CD4-positive, alpha-beta T cell treated with Interleukin-17A for 1 hour (primary cell): Measurements from ENCODE around the gene GABPA.
"Not testable (repeated sequence)": the region's sequence is repeated elsewhere in the genome, so short reads cannot be mapped to it uniquely, and the experiment has no call there.

ENCODE experiments used
- DNase-seq: peaks from one replicate; pipeline ENCODE4 v3.0.0-alpha.2; 2020

Gene GABPA

DNA sequence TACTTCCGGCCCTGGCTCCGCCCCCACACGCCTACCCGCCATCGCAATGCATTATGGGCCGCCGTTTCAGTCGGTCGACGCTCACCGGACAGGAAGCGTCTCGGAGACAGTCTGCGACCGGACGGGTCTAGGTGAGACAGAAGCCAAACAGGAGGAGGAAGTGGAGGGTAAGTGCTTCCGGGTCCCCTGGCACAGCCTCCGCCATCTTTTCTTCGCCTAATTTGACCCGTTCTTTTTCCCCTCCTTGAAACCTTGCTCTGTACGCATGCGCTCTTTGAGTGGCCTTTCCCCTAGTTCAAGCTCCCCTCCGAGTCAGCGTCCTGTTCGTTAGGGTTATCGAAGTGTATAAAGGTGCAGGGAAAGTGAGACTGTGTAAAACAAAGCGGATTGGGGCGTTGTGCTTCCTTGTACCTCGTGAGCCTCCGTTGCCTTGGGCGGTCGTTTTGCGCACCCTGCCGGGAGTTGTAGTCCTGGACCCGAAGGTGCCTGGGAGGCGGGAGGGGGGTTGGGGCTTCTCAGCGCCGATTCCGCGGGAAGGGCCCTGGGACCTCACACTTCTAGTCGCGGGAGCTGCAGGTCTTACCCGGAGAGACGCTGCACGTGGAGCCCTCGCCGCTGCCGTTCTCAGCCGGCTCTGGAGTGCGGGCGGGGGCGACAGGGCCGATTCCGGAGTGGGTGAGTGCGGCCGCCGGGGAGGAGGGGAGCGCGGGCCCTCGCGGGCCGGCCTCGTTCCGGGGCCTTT lies at the start of gene GABPA, which contains the start of gene ATP5PF:
Gene GABPA (plus strand): TSS at position 69 of the 742 bp plus-strand sequence. CDS start 6,627 bp downstream, outside the sequence.
Gene ATP5PF (minus strand): TSS at position 1 of the 742 bp plus-strand sequence. CDS start 5,110 bp downstream, outside the sequence.
- DNase-seq: peak; percentile 98

DNA sequence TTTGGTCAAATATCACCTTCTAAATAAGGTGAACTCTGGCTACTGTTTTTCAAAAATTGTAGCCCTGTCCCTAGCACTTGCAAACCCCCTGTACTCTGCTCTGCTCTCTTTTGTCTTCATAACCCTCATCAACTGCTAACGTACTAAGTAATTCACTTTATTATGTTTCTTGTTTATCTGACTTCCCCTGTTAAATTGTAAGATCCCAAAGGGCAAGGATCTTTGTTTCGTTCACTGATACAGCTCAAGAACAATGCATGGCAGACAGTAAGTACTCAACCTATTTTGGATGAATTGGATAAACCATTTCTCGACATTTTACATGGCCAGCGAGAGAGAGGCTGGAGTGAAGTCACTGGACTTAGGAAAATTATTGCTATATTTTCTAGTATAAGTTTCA lies 47.0 kb upstream of the GABPA start:
- DNase-seq: no peak

DNA sequence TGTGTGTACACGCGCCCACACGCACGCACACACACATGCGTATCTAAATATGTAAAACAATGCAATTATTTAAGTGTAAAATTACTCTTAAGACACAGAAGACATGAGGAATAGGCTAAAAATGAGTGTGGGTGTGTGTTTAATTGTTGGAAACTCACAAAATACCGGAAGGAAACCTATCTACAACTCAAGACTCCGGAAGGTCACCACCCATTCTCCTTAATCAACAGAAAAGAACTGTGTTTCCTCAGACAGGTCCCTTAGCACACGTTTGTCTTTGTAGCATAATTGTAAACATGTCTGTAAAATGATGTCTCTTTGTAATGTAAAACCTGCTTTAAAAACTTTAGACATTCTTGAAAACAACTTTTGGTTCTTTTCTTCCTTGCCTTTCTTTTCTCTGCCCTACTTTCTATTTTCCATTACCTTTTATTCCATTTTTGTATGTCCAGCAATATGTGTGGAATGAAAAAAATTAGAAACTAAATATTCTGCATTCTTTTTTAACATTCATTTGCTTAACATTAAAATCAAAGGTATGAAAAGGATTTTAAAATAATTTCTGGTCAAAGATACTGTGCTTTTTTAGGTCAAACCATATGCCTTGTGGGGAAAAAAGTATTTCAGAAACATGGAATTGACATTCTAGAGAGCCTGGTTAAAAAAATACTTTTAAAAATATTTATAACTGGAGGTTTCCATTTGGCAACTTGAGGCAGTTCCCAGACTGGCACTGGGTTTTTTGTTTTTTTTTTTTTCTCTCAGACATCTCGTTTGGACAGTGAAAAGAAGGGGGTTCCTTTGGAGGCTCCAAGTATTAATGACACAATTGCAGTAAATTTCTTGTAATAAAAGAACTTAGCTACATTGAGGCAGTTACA lies 46.3 kb upstream of the GABPA start:
- no peak for DNase-seq

DNA sequence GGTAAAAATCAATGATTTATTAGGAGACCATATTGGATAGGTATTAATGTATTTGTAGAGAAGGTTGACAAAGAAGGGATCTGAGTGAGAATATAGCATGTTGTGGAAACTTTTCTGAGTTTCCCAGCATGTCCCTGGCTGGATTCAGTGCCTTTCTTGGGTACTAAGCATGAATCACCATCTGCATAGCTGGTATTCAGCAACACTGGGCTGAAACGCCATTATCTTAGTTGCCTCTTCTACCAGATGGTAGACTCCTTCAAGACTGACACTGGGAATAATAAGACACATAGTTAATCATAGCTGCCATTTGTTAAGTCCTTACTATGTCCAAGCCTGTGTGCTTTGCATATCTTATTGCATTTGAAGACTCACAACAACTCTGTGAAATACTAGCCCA lies 45.5 kb upstream of the GABPA start:
- DNase-seq: no peak

DNA sequence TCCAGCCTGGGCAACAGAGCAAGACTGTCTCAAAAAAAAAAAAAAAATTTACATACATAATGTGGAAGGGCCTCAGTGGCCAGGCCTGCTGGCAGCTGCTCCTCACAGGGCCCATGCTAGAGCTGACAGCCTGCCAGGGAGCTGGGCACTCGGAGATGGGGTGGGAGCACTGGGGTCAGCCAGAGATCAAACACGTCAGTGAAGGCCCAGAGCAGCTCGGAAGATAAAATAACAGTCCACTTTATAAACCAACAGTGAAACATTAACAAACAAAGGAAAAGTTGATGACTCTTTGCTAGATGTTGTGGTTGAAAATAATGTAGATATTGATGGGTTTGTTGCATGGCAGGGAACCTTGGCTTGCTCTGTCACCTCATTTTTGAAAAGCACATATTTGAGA lies 42.8 kb upstream of the GABPA start:
- DNase-seq: no peak

DNA sequence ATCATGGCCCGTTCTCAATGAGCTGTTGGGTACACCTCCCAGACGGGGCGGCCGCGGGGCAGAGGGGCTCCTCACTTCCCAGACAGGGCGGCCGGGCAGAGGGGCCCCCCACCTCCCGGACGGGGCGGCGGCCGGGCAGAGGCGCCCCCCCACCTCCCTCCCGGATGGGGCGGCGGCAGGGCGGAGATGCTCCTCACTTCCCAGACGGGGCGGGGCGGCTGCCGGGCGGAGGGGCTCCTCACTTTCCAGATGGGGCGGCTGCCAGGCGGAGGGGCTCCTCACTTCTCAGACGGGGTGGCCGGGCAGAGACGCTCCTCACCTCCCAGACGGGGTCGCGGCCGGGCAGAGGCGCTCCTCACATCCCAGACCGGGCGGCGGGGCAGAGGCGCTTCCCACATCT lies 39.3 kb upstream of the GABPA start:
- not testable (repeated sequence) for DNase-seq

DNA sequence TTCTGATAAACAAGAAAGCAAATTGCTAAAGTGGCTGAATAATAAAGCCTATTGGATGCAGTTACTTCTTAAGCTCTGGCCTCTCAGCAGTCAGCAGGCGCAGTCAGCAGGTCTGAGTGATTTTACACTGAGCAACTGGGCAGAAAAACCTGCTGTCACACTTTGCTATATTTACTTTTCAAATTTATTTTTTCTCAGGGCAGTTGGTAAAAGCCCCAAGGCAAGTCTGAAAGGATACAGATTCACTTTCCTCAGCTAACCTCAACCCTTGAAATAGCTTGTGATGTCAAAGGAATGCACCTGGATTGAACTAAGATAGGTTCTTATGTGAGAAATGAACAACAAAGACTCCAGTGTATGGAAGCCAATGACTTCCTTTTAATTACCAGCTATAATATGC lies 34.0 kb upstream of the GABPA start:
- no peak for DNase-seq

DNA sequence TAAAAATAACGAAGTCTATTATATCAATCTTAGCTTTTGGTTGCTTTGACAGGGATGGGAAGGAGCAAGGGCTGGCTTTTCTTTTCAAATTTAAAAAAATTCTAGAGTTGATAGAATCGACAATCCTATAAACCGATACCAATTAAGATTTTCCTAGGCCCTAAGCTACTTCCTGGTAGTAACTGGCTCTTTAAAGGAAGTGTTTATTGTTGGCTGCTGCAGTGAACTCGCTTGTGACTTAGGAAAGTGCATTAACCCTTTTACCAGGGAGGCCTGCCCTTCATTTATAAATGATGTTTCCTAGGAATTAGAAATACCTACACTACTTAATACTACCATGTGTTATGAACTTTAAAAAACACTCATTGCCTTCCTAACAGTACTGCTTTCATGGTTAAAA lies 33.2 kb upstream of the GABPA start:
- DNase-seq: no peak

DNA sequence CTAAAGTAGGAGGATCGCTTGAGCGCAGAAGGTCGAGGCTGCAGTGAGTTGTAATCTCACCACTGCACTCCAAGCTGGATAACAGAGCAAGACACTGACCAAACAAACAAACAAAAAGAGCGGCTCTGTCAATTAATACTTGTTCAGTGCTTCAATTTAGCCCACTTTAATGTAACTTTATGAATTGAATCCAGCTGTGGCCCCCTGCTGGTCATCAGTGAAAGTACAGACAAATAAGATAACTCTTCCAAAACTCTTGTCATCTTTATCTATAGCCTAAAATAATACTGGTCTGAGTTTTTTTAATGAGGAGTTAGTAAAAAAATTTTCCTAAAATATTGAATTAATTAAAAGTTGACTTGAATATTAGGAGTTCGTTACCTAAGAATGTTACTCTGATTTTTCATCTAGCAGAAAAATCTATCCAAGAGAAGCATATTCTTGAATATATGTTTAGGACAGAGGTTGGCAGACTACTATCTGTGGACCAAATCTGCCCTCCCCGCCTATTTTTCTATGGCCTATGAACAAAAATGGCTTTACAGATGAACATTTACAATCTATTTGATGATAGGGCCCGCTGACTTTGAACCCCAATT lies 26.2 kb upstream of the GABPA start:
- peak; percentile 69 for DNase-seq

DNA sequence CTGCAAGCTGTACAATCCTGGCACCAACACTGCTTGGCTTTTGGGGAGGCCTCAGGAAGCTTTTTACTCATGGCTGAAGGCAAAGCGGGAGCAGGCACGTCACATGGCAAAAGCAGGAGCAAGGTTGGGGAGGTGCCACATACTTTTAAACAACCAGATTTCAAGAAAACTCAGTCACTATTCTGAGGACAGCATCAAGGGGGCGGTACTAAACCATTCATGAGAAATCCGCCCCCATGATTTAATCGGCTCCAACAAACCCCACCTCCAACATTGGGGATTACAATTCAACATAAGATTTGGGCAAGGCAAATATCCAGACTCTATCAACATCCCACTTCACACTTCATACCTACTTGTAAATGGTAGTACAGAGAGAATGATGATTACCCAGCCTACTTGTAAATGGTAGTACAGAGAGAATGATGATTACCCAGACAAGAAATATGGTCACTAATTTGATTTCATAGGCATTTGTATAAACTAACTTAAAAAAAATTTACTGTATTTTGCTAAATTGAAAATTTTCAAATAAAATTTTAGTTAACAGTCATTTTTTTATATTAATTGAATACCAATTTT lies 25.0 kb upstream of the GABPA start:
- DNase-seq: no peak

DNA sequence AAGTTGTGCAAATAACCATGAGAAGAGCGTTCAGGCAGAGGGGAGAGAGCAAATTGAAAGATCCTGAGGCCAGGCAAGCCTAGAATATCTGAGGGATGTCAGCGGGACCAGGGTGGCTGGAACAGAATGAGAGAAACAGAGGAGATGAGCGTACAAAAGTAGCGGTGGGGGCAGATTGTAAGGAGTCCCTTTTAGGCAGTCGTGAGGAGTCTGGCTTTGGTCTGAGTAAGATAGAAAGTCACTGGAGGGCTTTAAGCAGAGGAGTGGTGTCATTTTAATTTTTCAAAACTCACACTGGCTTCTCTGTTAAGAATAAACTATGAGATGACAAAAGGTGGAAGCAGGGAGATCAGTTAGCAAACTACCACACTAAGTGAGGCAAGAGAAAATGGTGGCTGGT lies 24.2 kb upstream of the GABPA start:
- no peak for DNase-seq

DNA sequence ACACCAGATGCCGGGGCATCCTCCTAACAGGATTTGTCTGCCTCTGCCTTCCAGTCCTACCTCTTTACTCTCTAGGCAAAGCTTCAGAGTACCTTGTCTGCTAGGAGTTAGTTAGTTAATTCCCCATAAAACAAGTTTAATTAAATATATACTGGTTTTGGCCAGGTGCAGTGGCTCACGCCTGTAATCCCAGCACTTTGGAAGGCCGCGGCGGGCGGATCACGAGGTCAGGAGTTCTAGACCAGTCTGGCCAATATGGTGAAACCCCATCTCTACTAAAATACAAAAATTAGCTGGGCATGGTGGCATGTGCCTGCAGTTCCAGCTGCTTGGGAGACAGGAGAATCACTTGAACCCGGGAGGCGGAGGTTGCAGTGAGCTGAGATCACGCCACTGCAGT lies 20.7 kb upstream of the GABPA start:
- DNase-seq: not testable (repeated sequence)

DNA sequence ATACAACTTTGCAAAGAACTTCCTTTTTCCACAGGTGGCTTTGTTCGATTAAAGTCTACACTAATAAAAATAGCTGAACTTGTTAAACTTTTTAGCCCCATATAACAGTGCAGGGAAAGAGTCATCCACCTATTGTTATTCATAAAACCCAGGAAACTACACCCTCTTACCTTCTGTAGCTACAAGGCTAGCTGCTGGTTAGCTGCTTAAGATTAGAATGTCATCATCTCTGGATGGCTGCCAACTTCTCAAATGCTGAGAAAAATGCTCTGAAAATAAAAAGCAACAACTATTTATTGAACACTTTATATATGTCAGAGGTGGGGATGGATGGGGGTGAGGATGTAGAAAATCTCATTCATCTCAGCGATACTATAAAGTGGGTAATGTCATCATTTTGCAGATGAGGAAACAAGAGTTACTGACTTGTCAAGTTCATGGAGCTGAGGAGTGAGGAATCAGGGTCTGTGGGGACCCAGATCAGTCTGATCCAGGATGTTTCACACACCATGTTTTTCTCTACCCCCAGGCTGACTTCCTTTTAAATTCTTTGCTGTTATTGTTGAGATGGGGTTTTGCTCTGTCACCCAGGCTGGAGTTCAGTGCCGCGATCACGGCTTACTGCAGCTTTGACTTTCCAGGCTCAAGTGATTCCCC lies 17.2 kb upstream of the GABPA start:
- no peak for DNase-seq

DNA sequence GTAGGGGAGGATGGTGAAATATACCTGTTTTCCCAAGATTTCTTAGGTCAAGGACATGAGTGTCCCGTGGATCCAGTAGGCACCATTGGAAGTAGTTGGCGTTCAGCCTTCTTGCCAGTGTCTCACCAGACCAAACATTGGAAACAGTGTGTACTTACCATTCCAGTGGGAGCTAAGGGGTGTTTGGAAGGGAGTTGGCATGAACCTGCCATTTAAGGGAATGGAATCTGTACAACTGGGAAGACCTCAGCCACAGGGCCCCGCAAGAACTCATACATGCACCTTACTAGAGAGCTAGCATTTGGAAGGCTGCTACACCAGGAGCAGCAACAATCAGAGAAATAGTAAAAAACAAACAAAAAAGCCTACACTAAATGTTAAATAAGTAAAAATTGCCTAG lies 12.8 kb upstream of the GABPA start:
- DNase-seq: no peak

DNA sequence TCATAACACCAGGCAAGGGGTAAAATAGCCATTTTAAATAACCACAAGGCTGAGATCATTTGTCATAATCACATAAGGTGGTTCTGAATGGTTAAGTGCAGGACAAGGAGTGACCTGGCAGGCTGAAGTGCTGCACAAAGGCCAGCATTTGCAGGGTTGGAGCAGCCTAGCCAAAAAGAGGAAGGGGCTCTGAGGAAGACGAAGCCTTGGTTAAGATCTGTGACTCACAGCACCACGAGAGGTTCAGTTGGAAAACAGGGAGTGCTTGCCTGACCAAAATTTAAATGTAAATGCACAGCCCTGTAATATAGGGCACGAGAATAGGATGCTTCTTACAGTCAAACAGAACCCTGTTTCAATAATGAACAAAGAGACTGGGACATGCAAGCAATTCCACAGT lies 12.1 kb upstream of the GABPA start:
- no peak for DNase-seq

DNA sequence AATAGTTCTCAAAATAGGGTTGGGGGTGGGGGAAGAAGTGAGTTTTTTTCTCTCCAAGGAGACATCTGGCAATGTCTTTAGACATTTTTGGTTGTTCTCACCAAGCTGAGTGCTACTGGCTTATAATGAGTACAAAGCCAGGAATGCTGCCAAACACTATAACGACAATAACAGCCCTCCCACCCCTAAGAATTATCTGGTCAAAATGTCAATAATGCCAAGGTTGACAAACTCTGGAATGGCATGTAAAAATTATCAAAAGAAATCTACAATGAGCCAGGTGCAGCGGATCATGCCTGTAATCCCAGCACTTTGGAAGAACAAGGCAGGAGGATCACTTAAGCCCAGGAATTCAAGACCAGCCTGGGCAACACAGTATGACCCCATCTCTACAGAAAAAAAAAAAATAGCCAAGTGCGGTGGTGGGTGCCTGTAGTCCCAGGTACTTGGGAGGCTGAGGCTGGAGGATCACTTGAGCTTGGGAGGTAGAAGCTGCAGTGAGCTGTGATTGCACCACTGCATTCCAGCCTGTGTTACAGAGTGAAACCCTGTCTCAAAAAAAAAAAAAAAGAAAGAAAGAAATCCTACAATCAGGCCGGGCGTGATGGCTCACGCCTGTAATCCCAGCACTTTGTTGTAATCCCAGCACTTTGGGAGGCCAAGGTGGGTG lies 2.5 kb upstream of the GABPA start:
- no peak for DNase-seq

DNA sequence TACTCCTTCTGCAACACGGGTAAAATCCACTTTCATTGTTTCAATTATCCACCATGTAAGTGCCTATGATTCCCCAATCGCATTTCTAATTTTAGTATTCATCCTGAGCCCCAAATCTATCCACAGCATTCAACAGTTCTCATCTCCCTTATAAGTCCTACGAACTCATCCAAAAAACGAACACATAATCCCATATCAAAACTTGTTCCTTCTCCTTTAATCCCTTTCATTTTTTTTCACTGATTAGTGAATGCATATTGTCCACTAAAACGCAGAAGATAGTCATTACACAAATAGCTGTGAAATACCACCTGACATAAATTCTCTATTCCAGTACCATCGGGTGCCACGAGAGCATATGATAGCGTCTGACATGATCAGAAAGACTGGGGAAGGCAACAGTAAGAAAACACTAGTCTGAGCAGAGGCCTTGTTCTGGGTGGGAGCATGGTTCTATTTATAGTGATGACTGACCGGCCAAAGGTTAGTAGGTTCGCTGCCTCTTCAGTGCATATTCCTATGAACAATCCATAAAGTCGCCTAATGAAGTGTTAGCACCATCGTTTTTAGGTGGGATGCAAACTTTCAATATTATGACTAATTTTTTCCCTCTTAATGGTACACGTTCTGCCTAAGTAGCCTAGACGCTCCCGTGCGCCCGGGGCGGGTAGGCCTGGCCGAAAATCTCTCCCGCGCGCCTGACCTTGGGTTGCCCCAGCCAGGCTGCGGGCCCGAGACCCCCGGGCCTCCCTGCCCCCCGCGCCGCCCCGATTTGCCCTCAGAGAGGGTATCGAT lies 716 bp upstream of the GABPA start:
- DNase-seq: peak; percentile 26

DNA sequence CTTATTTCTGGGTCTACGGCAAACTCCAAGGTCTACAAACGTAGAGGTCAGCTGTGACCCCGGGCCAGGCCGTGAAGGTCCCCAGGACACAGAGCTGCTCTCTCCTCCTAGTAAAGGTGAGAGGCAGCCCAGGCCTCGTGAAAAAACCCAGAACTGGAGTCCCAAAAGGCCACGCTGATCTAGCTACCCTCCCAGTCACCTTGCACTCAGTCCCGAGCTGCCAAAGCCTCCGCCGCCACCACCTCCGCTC lies 193 bp upstream of the GABPA start:
- no peak for DNase-seq

DNA sequence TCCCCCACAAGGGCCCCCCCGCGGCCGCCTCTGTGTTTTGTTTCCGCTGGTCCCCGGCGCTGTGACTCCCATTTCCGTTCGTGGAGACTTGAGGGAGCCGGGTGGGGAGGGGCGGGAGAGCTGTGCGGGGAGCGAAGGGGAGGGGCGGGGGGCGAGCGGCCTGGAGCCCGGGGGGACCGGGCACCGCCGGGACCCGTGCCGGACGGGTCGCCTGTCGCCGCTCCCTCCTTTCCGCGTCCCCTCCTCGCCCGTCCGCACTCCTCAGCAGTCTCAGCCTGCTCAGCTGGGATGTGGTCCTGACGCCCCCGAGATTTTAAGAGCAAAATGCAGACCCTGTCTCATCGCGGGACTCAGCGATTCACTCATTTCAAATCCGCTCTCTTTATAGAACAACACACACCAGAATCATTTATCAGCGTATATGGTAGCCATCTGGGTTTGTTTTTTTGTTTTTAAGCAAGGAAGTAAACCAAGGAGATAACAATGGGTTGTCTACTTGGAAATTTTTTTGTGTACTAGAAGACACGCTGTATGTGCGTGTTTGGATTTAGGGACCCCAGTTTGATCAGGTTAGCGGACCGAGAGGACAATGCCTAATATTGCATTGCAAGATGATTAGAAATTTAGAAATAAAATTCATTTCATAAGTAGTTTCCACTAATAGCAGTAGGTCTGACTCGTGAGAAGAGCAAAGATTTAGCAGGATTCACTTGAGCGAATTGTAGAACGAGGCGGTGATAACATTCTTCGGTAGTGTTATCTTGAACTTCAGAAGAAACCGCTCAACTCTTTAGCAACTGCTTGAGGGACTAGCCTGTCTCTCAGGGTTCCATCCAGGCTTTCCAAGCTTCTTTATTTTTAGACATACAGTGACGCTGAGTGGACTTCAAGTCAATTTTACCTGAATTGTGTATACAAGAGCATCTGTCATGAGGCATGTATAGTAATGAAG lies 1.1 kb downstream of the GABPA start:
- DNase-seq: peak; percentile 76

DNA sequence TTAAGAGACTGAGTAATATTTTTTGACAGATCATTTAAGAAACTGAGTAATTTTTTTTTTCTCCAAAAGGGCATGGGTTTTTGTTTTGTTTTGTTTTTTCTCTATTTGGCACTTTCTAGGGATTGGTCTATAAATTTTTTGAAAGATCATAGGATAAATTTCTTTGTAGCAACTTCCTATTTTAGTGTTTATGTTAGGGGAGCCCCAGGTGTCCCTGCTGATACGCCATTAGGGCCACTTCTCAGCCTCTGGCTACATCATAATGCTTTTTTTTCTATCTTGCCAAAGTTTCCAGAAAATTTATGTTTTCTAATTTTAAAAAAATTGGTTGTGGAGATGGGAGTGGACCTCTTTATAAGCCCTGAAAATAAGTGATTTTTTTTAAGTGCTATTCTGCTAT lies 2.6 kb downstream of the GABPA start:
- DNase-seq: no peak
